Measurements from ENCODE around the gene JAKMIP3. TPM values are rescaled to one million over a fixed set of nuclear protein-coding genes. Genes with fewer than 3 reads are reported as not detected.

The JAKMIP3 gene
- total RNA-seq, 1 donor from 2014 or later, result 0.09 TPM

- DNase-seq, result no peak
Measured at GRCh38 chr10:132021046-132021445, 44.7 kb upstream of the JAKMIP3 start.

GRCh38 chr10:132021504-132022143, 44.1 kb upstream of the JAKMIP3 start:
- ATAC-seq (ENCODE audit: low read depth), result no peak
- no peak for DNase-seq
- intact Hi-C loops (cut with micrococcal nuclease), result loop anchor here (5.0 kb wide), 1 partner anchor 431 kb away; no protein-coding TSS in a partner anchor
- Mint-ChIP-seq H3K36me3 (ENCODE audit: low read depth) (no peaks in the 10 kb centered on the region), H3K9me3 (no peaks in the 10 kb centered on the region), H3K27ac (no peak overlapping the region), H3K4me3 (no peak overlapping the region), H3K4me1 (peaks cover 4% of the 10 kb centered on the region), H3K27me3 (peaks cover 7% of the 10 kb centered on the region)
- TF ChIP-seq CTCF (IDR thresholded peaks at IDR 0.05), result no peak
- POLR2A ChIA-PET, result no interaction called here
- CTCF ChIA-PET, result interaction anchor here (2.1 kb wide), 1 partner anchor 135 kb away, joined by 14 read pairs; no protein-coding TSS in a partner anchor

More at GRCh38 chr10:132021046-132021445, 44.7 kb upstream of the JAKMIP3 start:
- Mint-ChIP-seq H3K4me1 (peaks cover 4% of the 10 kb centered on the region), H3K9me3 (no peaks in the 10 kb centered on the region), H3K4me3 (no peak overlapping the region), H3K36me3 (ENCODE audit: low read depth) (no peaks in the 10 kb centered on the region), H3K27me3 (peaks cover 5% of the 10 kb centered on the region), H3K27ac (no peak overlapping the region)
- ATAC-seq (ENCODE audit: low read depth), result no peak
- intact Hi-C loops (cut with micrococcal nuclease), result loop anchor here (5.0 kb wide), 1 partner anchor 431 kb away; no protein-coding TSS in a partner anchor
- no peak for TF ChIP-seq CTCF (IDR thresholded peaks at IDR 0.05)
- ChIA-PET POLR2A (no interaction called here), CTCF (interaction anchor here (2.1 kb wide), 1 partner anchor 135 kb away, joined by 14 read pairs; no protein-coding TSS in a partner anchor)

GRCh38 chr10:132022241-132022640, 43.5 kb upstream of the JAKMIP3 start:
- H3K27ac Mint-ChIP-seq, result no peak overlapping the region
- intact Hi-C loops (cut with micrococcal nuclease), result loop anchor here (5.0 kb wide), 1 partner anchor 430 kb away; no protein-coding TSS in a partner anchor
- H3K9me3 Mint-ChIP-seq, result no peaks in the 10 kb centered on the region
- TF ChIP-seq CTCF (IDR thresholded peaks at IDR 0.05), result no peak
- POLR2A ChIA-PET, result no interaction called here
- no peak overlapping the region for H3K4me3 Mint-ChIP-seq
- DNase-seq, result no peak
- no peaks in the 10 kb centered on the region for H3K36me3 Mint-ChIP-seq (ENCODE audit: low read depth)
- no peak for ATAC-seq (ENCODE audit: low read depth)
- CTCF ChIA-PET, result interaction anchor here (1.2 to 1.9 kb wide), 4 partner anchors 9 to 136 kb away, joined by 3 to 51 read pairs (median 8); no protein-coding TSS in a partner anchor
- peaks cover 4% of the 10 kb centered on the region for H3K4me1 Mint-ChIP-seq
- peaks cover 9% of the 10 kb centered on the region for H3K27me3 Mint-ChIP-seq

- no peak overlapping the region for H3K4me3 Mint-ChIP-seq
- TF ChIP-seq CTCF (IDR thresholded peaks at IDR 0.05), result peak; percentile 48
- H3K27ac Mint-ChIP-seq, result no peak overlapping the region
- peak; percentile 57 for DNase-seq
- H3K9me3 Mint-ChIP-seq, result peaks cover 2% of the 10 kb centered on the region
- no peaks in the 10 kb centered on the region for H3K36me3 Mint-ChIP-seq (ENCODE audit: low read depth)
- peaks cover 4% of the 10 kb centered on the region for H3K4me1 Mint-ChIP-seq
- ChIA-PET CTCF (interaction anchor here (0.6 to 1.9 kb wide), 7 partner anchors 10 to 1120 kb away, joined by 3 to 51 read pairs (median 4); no protein-coding TSS in a partner anchor), POLR2A (interaction anchor here (1.0 kb wide), 1 partner anchor 137 kb away, joined by 5 read pairs; no protein-coding TSS in a partner anchor)
- ATAC-seq (ENCODE audit: low read depth), result peak; percentile 72
- intact Hi-C loops (cut with micrococcal nuclease), result loop anchor here (5.0 kb wide), 1 partner anchor 429 kb away; no protein-coding TSS in a partner anchor
- peaks cover 18% of the 10 kb centered on the region for H3K27me3 Mint-ChIP-seq
Measured at GRCh38 chr10:132023092-132023811, 42.5 kb upstream of the JAKMIP3 start.

Data from activated B cell treated with CpG ODN at 0.5 μM for 24 hours (primary cell).